ENCODE measurements around the gene FBXO21. TPM values are rescaled to one million over a fixed set of nuclear protein-coding genes. Genes with fewer than 3 reads are reported as not detected.

FBXO21 gene
- polyA plus RNA-seq, 3 donors: 10.3 to 10.7 (median 10.6) TPM

- H3K27ac ChIP-seq (ENCODE audit: low read depth, low read length): no peak overlapping the region
- WGBS, 3 donors: 92 to 96% (median 94%) methylated on average over 2 of the region's 2 CpGs
Observed at GRCh38 chr12:117178745-117179144, 11.5 kb downstream of the FBXO21 start.

- WGBS, 3 donors: 88 to 97% (median 92%) methylated on average over 10 of the region's 10 CpGs
- H3K27ac ChIP-seq (ENCODE audit: low read depth, low read length): no peak overlapping the region
Observed at GRCh38 chr12:117178301-117178700, 12.0 kb downstream of the FBXO21 start.

GRCh38 chr12:117172168-117172567 lies 18.1 kb downstream of the FBXO21 start:
- 96 to 98% (median 97%) methylated on average over 3 of the region's 3 CpGs for WGBS, 3 donors
- no peak overlapping the region for H3K27ac ChIP-seq (ENCODE audit: low read depth, low read length)

GRCh38 chr12:117171499-117172162 lies 18.6 kb downstream of the FBXO21 start:
- 81 to 89% (median 89%) methylated on average over 2 of the region's 2 CpGs for WGBS, 3 donors
- H3K27ac ChIP-seq (ENCODE audit: low read depth, low read length): no peak overlapping the region

DNA sequence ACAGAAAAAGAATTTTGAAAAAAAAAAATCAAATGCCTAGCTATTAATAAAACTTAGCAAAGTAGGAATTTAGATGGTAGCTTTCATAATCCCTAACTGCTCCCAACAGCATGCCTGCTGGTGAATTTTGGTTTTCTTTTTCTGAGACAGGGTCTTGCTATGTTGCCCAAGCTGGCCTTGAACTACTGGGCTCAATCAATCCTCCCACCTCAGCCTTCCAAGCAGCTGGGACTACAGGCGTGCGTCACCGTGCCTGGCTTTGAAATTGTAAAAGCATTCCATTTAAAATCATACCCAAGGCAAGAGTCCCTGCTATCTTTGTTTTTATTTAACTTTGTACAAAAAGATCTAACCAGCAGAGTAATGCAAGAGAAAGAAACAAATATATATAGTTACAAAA lies 20.7 kb downstream of the FBXO21 start:
- H3K27ac ChIP-seq (ENCODE audit: low read depth, low read length): no peak overlapping the region
- 85 to 99% (median 97%) methylated on average over 3 of the region's 3 CpGs for WGBS, 3 donors

DNA sequence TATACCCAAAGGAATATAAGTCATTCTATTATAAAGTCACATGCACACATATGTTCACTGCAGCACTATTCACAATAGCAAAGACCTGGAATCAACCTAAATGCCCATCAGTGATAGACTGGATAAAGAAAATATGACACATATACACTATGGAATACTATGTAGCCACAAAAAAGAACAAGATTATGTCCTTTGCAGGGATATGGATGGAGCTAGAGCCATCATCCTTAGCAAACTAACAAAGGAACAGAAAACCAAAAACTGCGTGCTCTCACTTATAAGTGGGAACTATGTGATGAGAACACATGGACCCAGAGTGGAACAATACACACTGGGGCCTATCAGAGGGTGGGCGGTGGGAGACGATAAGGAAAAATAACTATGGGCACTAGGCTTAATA lies 21.3 kb downstream of the FBXO21 start:
- no peak overlapping the region for H3K27ac ChIP-seq (ENCODE audit: low read depth, low read length)
- WGBS, 3 donors: 67 to 98% (median 83%) methylated on average over 3 of the region's 3 CpGs

DNA sequence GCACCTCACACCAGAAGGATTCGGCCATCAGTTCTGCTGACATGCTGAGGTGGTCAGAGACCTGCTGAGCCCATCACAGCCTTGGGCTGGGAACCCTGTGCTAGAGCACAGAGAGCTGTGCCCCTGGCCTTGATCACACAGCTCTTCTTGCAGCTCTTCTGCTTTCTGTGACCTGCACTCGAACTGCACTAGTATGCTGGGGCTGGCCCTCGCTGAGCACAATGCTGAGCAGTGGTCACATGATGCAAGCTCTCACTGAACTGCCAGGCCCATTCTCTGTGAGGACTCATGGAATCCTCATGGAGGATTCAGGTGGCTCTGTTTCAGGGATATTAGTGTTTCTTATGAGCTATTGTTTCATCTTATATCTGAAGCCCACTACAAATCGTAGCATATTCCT lies 22.5 kb downstream of the FBXO21 start:
- 92 to 95% (median 93%) methylated on average over 4 of the region's 4 CpGs for WGBS, 3 donors
- H3K27ac ChIP-seq (ENCODE audit: low read depth, low read length): no peak overlapping the region

GRCh38 chr12:117166107-117166506 lies 24.2 kb downstream of the FBXO21 start:
- H3K27ac ChIP-seq (ENCODE audit: low read depth, low read length): no peak overlapping the region
- 87 to 95% (median 89%) methylated on average over 4 of the region's 4 CpGs for WGBS, 3 donors

DNA sequence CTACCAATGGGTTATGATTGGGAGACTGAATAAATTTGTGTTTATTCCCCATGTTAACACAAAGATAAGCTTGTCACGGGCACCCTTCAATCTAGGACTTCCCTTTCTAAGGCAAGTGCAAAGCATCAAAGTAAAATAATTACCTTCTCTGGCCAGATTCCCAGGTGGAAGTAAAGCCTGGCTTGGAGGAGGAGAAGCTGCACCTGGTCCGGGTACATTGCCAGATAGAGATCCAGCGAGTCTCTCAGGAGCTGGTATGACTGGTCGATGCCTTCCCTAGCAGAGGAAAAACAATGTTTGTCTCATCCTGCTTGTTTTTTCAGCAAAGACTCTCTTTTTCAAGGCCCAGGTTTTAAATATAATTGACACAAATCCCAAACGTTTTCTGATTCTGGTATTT lies 24.9 kb downstream of the FBXO21 start:
- 28 to 79% (median 75%) methylated on average over 5 of the region's 5 CpGs for WGBS, 3 donors
- H3K27ac ChIP-seq (ENCODE audit: low read depth, low read length): no peak overlapping the region

- no peak overlapping the region for H3K27ac ChIP-seq (ENCODE audit: low read depth, low read length)
Observed at GRCh38 chr12:117162633-117163032, 27.6 kb downstream of the FBXO21 start.

DNA sequence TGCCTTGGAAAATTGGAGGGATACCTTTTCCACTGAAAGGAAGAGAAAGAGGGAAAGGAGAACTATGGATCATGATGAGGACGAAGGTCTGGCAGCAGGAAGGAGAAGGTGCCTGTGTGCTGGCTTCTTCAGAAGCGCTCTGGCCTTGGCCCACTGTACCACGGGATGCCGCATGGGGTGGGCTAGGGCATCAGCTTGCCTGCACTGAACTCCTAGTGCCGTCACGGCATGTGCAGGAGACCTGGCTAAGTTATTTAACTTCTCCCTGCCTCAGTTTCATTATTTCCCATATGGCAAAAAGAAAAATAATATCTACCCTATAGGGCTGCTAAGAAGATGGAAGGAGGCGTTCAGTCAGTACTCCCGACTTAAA lies 28.1 kb downstream of the FBXO21 start:
- 93 to 94% (median 93%) methylated on average over 8 of the region's 8 CpGs for WGBS, 3 donors
- no peak overlapping the region for H3K27ac ChIP-seq (ENCODE audit: low read depth, low read length)

More at GRCh38 chr12:117162633-117163032, 27.6 kb downstream of the FBXO21 start:
- WGBS, 3 donors: 62 to 90% (median 80%) methylated on average over 7 of the region's 7 CpGs

- WGBS, 3 donors: 74 to 82% (median 76%) methylated on average over 10 of the region's 10 CpGs
- no peak overlapping the region for H3K27ac ChIP-seq (ENCODE audit: low read depth, low read length)
Observed at GRCh38 chr12:117161460-117162166, 28.7 kb downstream of the FBXO21 start.

DNA sequence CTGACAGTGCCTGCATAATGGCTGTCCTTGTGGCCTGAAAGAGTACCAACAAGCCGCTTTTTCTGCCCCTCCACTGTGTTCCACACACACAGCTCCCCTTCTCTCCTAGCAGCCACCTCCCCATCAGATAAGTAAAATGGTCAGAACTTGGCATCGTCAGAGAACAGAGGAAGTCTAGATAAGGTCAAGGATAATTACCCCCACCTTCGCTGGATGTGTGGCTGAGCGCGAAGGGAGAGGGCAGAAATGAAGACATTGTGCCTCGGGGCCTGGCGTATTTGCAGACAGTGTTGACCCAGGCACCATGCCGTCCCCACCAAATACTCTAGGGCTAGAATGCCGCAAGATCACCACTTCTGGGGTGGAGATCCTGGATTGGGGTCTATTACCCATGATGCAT lies 30.6 kb downstream of the FBXO21 start:
- H3K27ac ChIP-seq (ENCODE audit: low read depth, low read length): no peak overlapping the region
- 87 to 94% (median 89%) methylated on average over 9 of the region's 9 CpGs for WGBS, 3 donors

- no peak overlapping the region for H3K27ac ChIP-seq (ENCODE audit: low read depth, low read length)
- WGBS, 3 donors: 70 to 88% (median 77%) methylated on average over 7 of the region's 7 CpGs
Observed at GRCh38 chr12:117158911-117159553, 31.2 kb downstream of the FBXO21 start.

DNA sequence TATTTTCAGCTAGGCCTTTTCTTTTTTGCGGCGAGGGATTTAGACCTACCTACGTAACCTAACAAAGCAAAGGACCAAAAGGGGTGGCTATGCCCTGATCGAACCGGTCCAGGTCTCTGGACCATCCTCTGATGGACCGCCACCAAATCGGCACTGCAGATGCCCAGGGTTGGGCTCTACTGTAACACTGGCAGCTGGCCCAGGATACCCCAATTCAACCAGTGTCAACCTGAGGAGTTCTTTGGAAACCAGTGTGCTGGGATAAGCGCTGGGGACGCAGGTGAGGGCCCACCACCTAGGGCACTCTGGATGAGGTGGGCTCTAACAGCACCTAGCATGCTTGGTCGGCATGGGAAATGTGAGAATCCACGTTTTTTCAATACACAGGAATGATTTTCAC lies 32.2 kb downstream of the FBXO21 start:
- 87 to 95% (median 95%) methylated on average over 11 of the region's 11 CpGs for WGBS, 3 donors
- no peak overlapping the region for H3K27ac ChIP-seq (ENCODE audit: low read depth, low read length)

GRCh38 chr12:117155278-117156060 lies 34.8 kb downstream of the FBXO21 start:
- 80 to 89% (median 82%) methylated on average over 47 of the region's 47 CpGs for WGBS, 3 donors
- no peak overlapping the region for H3K27ac ChIP-seq (ENCODE audit: low read depth, low read length)

- H3K27ac ChIP-seq (ENCODE audit: low read depth, low read length): no peak overlapping the region
Observed at GRCh38 chr12:117152793-117153775, 37.2 kb downstream of the FBXO21 start.

More at GRCh38 chr12:117152793-117153775, 37.2 kb downstream of the FBXO21 start:
- 78 to 88% (median 84%) methylated on average over 27 of the region's 27 CpGs for WGBS, 3 donors

Measured in adipose tissue (tissue), 3 donors.